ENCODE data around the gene CERS6. TPM values are rescaled to one million over a fixed set of nuclear protein-coding genes. Genes with fewer than 3 reads are reported as not detected.

The CERS6 gene
- total RNA-seq, 4 donors from 2014 or later = 35.7 to 60.6 (median 39.2) TPM

DNA sequence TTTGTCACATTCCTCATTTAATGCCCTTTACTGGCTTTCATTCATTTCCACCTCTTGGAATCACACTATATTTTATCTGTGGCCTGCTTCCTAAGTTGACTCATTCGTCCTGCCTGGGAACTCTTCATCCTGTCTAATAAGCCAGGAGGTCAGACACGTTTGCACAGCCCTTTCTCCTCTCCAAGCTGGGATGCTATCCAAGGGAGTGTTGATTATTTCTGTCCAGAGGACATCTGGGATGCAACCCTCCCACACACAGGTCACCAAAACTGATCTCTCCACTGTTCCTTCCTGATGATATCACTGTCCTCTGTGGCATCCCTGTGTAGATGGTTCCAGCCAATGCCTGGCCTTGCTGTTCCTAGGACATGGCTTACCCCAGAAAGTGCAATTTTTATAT is 266.5 kb downstream of the CERS6 start:
- TF ChIP-seq POLR2A (IDR thresholded peaks at IDR 0.05) = no peak
- TF ChIP-seq CTCF (IDR thresholded peaks at IDR 0.05) = no peak
- Histone ChIP-seq H3K36me3 (peaks cover 0 to 5% of the 10 kb centered on the region in 2 donors), H3K4me3 (replicated peaks in 1 of 3) (no peak overlapping the region), H3K27ac (peak overlapping the region in 1 of 3 donors; percentile 10), H3K27me3 (no peaks in the 10 kb centered on the region), H3K9me3 (no peaks in the 10 kb centered on the region), H3K4me1 (no peaks in the 10 kb centered on the region)
- peak in 1 of 2 donors; percentile 10 for DNase-seq
- WGBS, 2 donors = 51 to 52% methylated on average over 2 of the region's 2 CpGs
- intact Hi-C loops (cut with DNase I) = no loop called here

DNA sequence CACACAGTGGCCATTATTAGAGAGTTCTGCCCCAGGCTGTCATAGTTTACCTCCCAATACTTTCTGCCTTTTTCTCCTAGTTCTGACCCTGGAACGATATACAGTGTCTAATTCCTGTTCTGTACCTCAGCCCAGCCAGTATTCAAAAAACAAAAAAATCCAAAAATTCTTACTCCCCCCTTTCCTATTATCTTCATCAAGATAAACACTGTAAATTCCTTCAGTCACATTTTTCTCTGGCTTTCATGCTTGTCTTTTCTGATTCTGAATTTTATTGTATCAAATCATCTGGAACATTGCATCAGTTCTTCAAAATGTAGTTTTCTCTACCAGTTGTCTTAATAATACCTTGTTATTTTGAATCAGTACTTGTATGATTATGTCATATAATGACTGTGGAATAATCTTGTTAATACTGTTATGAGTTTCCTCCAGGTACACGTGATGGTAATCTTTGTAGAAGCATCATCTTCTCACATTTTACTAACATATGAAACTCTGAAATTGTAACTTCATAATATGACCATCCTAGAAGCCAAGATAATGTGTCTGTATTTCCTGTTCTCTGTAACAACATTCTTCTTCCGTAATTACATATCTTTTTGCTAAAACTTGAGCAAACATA is 267.3 kb downstream of the CERS6 start:
- Histone ChIP-seq H3K4me3 (replicated peaks in 1 of 3) (no peak overlapping the region), H3K4me1 (no peaks in the 10 kb centered on the region), H3K27ac (peak overlapping the region in 1 of 3 donors; percentile 10), H3K9me3 (no peaks in the 10 kb centered on the region), H3K27me3 (no peaks in the 10 kb centered on the region), H3K36me3 (peaks cover 0 to 5% of the 10 kb centered on the region in 2 donors)
- TF ChIP-seq POLR2A (IDR thresholded peaks at IDR 0.05) (no peak), CTCF (IDR thresholded peaks at IDR 0.05) (no peak)
- 60 to 72% methylated on average over 3 of the region's 3 CpGs for WGBS, 2 donors
- no peak for DNase-seq
- intact Hi-C loops (cut with DNase I) = no loop called here

GRCh38 chr2:168726375-168726774 is 270.3 kb downstream of the CERS6 start:
- no peak for DNase-seq
- intact Hi-C loops (cut with DNase I) = no loop called here
- Histone ChIP-seq H3K27ac (no peak overlapping the region), H3K4me1 (no peaks in the 10 kb centered on the region), H3K4me3 (replicated peaks in 1 of 3) (no peak overlapping the region), H3K36me3 (no peaks in the 10 kb centered on the region), H3K27me3 (no peaks in the 10 kb centered on the region), H3K9me3 (no peaks in the 10 kb centered on the region)
- WGBS, 2 donors = 63 to 92% methylated on average over 3 of the region's 3 CpGs
- TF ChIP-seq POLR2A (IDR thresholded peaks at IDR 0.05) = no peak
- TF ChIP-seq CTCF (IDR thresholded peaks at IDR 0.05) = no peak

GRCh38 chr2:168727904-168728470 is 271.9 kb downstream of the CERS6 start:
- intact Hi-C loops (cut with DNase I) = no loop called here
- Histone ChIP-seq H3K36me3 (no peaks in the 10 kb centered on the region), H3K27ac (no peak overlapping the region), H3K9me3 (no peaks in the 10 kb centered on the region), H3K27me3 (no peaks in the 10 kb centered on the region), H3K4me1 (no peaks in the 10 kb centered on the region), H3K4me3 (replicated peaks in 1 of 3) (no peak overlapping the region)
- 93% methylated on average over 5 of the region's 5 CpGs for whole genome bisulfite sequencing, 2 donors
- TF ChIP-seq CTCF (IDR thresholded peaks at IDR 0.05) (no peak), POLR2A (IDR thresholded peaks at IDR 0.05) (no peak)
- no peak for DNase-seq

GRCh38 chr2:168729455-168729854 is 273.4 kb downstream of the CERS6 start:
- TF ChIP-seq CTCF (IDR thresholded peaks at IDR 0.05) = no peak
- TF ChIP-seq POLR2A (IDR thresholded peaks at IDR 0.05) = no peak
- no peaks in the 10 kb centered on the region for H3K9me3 ChIP-seq
- H3K4me1 ChIP-seq = no peaks in the 10 kb centered on the region
- intact Hi-C loops (cut with DNase I) = no loop called here
- no peaks in the 10 kb centered on the region for H3K27me3 ChIP-seq
- no peak for DNase-seq
- 89 to 95% methylated on average over 2 of the region's 2 CpGs for WGBS, 2 donors
- H3K27ac ChIP-seq = no peak overlapping the region
- H3K36me3 ChIP-seq = no peaks in the 10 kb centered on the region
- no peak overlapping the region for H3K4me3 ChIP-seq (replicated peaks in 1 of 3)

Measured in thyroid gland (tissue), 4 donors.